Effector CD8-positive, alpha-beta T cell (primary cell): Measurements from ENCODE around the gene PELI2.

Experiments
- DNase-seq: peaks from one replicate; lab custom pipeline; 2025; lab: John Stamatoyannopoulos, UW

Gene PELI2

DNA sequence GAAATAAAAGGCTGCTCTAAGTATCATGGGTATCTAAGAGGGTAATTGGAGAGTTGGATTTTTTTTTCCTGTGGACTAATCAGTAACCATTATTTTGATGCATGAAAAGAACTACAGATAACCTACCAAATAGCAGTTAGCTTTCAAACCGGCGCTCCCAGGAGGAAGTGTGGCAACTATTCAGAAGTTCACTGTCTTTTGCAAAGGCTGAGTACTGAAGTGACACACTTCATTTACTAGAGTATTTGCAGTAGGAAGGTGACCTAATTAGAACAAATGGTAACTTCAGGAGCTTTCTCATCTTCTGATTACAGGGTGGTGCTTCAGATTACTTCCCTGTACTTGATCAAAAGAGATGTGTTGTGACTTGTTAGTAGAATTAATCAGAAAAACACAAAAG, 87.7 kb downstream of the PELI2 start:
- no peak for DNase-seq

DNA sequence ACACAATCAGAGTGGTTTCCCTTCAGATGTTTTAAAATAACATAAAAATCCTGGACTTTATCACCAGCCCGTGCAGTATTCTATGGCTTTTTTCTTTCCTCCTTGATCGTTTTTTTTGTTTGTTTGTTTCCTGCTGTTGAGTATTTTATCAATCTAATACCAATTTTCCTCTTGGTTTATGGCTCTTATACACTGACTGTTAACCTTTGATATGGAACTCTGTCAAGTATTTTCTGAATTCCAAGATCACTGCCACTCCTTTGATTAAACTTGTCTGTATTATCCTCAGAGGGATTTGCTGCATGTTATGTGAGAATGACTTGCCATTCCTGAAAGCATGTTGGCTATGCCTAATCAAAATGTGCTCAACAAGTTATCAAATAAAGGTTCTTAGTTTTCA, 88.4 kb downstream of the PELI2 start:
- no peak for DNase-seq

DNA sequence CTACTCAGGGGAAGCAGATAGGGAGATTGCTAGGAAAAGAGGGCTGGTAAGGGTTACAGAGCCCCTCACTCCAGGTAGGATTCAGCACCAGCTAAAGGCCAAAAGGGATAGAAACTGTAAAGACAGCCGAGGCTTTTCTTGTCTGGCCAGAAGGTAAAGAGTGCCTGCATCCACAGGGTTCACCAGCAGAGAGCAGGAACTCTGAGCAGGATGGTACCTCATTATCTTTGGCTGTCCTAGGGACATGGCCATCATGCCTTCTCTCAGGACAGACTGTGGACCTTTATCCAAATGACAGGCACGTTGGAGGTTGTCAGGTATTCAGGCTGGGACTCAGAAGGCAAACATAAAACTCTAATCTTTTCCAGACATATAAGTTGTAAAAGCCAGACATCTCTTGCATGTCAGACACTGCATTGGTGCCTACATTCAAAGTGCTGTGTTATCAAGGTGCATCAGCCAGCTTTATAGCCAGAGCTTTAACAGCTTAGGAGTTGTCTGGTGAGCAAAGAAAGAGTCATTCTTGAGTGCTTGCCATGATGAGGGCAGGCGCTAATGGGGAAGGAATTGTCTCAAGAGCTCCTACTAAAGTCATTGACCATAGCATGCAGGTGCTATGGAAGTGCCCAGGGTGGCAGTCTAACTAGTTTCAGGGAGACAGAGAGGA, 89.5 kb downstream of the PELI2 start:
- no peak for DNase-seq

DNA sequence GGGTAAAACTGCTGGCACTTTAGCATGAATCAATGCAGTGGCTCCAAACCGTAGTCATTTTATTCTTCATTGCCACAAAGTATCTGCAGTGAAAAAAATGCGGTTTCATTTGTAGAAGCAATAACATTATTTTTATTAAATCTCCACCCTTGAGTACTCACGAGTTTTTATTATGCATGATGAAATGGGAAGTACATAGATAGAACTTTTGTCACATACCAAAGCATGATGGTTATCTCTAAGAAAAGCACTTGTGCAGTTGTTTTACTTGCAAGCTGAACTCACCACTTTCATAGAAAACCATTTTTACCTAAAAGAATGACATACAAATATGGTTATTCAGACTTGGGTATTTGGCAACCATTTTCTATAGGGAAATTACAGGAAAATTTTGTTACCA, 90.3 kb downstream of the PELI2 start:
- no peak for DNase-seq

DNA sequence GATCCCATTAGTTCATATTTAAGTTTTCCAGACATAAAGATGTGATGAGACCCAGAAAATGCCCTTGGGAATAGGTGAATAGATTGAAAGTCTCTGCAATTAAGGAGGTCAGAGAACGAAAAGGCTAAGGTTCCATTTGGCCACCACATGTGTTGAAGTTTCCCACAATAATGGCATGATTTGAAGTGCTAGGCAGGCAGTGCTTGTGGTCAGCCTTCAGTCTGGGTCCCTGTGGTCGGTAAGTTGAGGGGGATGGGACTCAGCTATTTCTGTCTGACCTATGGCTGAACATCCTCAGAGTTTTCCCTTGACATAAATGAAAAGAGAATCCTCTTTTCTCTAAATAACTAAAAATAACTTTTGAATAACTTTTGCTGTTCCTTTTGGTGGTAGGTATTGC, 92.4 kb downstream of the PELI2 start:
- no peak for DNase-seq

DNA sequence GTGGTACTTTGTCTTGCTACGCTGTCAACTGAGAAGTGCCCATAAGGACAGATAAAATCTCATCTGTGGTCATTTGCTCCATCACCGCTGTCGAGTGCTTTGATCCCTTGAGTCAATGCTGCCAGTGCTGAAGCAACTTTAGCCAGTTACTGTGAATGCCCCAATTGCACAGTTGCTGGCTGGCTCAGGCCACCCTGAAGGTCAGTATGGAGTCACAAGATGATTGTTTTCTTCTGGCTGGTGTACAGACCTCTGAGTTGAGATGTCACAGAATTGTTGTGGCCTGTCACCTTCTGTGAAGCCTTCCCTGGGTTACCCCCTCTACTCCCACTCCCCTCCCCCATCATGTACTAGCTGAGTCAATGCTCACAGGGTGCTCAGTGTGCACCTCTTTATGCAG, 92.9 kb downstream of the PELI2 start:
- no peak for DNase-seq

DNA sequence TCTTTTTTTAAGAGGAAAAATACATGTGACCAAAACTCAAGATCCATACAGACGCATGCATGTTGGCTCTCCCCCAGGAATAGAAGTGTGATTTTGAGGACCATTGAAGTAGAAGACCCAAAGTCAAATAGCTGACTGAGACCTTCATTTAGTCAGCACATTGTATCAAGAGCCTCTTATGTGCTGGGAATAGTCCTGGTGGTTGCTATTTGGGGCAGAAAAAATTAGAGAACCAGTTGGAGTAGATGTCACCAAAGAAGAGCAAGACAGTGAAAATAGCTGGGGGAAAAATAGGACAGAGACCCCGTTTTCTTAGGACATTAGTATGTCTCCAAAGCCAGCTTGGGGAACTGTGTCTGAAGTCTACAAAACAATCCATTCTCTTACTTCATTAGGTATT, 93.6 kb downstream of the PELI2 start:
- DNase-seq: no peak

DNA sequence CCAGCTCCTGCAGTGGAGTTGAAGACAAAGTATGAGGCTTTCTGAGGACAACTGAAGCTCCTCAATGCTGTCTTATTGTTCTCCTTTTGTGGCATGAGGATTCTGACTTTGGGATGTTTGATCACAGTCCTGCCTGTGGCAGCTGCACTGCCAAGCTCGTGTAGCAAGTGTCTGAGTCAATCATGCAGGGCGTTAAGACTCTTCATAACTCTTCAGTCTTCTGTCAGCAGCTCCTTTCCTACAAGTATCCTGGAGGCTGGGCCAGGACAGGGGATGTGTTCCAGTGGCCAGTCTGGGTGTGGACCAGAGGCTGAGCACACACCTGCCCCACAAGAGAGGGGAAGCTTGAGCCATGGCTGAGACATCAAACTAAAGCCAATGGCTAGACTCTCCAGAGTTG, 94.3 kb downstream of the PELI2 start:
- DNase-seq: no peak

DNA sequence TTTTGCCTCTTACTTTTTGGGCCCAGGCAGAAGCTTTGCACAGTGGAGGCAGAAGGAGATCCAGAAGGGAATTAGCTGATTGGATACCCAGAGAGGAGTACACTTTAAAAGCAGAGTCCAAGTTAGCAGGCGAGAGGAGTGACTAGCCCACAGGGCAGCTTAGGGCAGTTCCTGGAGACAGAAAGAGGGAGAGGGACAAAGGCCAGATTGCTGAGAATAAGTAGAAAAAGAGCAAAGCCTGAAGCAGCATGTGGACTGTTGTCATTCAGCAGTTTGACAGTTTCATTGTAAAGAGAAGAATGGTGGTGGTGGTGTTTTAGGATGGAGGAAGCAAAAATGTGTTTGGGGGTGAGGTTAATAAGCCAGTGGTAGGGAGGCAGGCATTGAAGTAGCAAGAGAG, 95.1 kb downstream of the PELI2 start:
- DNase-seq: no peak

DNA sequence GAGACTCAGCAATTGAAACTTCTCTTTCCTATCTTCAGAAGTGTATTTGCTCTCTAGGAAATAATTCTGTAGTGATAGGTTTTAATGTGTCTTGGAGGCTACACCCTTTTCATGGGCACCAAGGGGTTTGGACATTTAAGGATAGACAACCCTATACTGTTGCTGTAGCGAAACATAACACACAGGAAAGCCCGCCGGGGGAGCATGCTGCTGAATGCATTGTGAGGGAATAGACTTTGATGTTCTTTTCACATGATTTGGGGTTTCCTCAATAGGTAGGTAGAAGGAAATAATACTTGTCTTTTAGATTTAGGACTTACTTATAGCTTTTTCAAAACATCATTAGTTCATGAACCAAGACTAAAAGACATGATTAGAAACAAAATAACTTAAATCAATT, 97.0 kb downstream of the PELI2 start:
- no peak for DNase-seq

DNA sequence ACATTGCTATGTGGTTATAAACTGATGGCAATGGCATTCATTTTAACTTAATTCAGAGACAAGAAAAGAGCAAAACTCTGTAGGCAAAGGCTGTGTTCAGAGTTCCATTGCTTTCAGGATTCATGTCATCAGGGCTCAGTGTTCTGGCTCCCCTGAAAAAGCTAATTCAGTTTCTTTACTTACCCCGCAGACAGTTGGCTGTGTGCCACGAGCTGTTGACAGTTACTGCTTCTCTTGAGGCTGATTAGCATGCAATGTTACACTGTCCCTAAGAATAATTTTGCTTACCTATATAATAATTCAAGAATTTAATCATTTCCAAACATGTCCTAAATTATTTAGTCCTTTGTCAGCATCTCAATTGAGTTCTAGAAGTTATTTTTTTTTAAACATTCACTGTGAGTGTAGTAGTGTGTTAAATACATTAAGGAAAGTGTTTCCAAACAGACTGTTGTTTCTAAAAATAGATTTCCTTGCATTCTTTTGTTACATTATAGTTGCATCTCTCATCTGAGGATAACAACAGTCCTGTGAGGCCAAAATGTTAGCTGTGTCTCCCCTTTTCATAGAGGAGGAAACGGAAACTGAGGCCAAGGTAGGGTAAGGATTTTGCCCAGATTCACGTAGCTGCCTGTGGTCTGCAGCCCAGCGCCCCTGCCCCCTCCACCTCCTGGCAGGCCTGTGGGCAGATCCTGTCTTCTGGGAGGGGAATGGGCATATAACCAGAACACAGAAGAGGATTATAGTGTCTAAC, 98.6 kb downstream of the PELI2 start:
- DNase-seq: no peak

DNA sequence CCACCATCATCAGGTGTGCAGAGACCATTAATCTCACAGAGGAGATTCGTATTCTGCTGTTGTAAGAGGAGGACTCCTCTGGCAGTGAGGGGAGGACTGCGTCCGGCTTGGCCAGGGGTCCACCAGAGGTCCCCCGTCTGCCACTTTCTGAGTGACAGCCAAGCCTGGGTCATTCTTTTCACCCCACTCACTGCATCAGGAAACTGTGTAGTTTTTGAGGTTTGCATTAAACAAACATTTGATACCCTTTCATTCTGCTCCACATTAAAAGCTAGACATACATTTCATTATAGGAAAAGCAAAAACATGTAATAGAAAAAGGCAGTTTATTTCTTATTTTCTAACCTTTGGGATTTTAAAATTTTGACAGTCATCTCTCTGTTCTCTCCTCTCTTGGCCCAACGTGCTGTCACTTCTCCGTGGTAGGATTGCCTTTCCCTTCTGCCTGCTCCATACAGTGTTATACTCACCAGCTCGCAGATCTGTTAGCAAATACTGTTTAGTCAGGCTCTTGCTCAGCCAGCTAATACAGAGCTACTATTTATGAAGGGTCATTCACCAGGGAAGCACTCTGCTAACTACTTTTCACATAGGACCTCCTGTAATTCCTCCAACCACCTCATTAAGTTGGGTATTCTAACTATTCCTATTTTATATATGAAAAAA, 99.3 kb downstream of the PELI2 start:
- DNase-seq: no peak

DNA sequence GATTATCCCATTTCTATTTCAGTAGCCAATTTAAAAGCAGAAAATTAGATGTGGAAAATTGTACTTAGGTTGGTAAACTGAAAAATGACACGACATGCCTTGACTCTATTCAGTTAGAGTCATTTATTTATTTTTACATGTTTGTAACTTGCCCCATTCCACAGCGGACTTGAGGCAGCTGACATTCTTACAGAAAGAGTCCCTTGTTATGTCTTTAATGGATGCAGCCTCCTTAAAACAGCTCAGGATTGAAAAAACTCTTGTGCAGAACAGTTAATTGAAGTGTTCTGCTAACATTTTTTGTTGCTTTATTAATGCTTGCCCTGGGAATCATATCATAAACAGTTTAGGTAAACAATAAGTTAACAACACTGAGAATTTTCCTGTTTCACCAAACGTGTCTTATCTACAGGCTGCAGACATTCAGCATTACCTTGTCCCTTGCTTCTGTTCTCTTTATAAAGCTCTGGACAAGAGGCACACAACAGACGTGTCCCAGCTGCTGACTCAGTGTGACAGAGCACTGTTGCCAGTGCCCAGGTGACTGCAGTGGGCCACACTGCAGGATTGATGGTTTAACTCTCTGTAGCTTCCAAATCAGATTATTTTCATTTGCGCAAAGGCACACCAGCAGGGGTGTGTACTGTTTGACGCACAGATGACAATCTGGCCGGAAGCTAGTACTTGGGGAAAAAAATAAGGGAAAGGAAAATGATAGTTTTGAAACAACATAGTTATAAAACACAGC, 101.6 kb downstream of the PELI2 start:
- no peak for DNase-seq

DNA sequence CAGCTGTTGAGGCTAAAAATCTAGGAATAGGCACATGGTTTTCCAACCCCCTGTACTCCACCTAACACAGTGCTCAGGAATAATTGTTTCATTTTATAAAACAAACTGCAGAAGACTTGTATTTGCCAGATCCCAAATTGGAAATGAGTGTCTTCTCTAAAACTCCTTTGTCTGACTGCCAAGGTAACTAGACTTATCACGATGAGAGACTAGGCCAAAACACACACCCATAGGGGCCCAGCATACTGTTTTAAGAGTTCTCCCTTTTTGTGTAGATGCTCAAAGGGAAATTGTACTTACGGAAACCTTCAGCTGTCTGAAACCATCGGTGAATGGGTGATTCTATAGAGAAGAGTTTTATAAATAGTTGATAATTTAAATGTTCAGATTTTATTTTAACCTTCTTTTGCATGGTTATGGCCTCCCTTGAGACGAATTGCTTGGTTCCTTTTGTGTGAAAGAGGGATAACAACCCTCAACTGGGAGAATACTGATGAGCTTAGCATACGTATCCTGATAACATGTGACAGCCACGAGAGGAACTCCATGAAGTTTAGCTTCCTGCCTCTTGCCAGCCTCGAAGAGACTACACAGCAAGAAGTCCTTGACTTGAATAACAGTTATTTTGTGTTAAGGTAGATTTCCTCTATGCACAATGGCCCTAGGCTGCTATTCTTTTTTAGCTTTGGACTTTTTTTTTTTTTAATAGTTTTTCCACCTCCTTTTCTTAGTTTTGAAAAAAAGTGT, 103.3 kb downstream of the PELI2 start:
- DNase-seq: no peak

DNA sequence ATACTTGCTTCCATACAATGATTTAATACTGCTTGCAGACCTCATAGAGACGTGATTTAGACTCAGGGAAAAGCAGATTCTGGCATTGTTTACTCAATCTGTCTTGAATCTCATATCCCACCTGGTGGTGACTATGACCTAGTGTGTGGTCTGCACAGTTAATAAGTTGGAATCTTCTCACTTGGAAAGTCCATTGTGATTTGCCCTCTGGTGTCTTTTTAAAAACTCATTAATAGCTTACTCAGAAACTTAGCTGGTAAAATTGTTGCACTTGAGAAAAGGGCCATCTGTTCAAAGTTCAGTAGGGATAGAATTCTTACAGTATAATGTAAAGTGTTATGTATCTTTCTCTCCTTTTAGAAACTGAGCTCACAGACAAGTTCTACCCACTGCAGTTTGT, 106.0 kb downstream of the PELI2 start:
- DNase-seq: no peak

DNA sequence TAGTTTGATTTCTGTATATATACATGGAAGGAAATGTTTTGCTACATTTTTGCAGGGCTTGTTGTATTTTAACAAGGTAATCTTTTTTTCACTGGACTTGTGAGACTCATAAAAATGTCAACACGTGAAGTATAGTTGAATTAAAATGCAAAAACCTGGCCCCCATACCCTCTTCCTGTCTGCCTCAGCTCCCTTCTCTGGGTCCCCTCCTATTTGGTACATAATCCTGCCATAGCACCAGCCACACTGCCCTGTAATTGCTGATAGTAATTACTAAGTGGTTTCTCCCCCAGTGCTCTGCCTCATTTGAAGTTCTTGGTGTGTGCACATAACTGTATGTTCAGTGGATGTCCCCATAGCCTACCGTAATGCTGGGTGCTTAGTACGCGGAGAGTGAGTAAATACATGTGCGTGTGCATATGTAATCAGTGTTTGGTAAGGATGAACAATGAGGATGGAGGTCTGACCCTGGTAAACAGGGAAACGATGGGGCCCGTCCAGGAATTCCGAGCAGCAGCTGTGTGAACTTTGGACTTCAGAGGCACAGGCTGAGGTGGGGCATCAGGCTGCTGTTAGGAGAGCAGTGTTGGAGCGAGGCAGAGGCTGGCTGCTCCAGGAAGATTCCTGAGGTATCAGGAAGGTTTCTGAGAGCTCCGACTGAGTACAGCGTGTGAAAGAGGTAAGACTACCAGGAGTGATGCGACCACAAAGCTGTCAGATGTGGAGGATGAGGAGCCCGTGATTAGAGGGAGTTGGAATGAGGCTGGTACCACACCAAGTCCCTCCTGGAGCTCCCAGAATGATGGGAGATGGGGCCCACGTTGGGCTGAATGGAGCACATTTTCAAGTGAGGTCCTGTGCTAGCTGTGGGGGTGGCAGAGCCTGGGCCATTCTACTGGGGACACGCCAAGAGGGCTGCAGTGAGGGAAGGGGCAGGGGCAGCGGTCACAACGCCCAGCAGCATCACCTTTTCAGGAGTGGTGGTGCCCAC, 106.8 kb downstream of the PELI2 start:
- DNase-seq: no peak

DNA sequence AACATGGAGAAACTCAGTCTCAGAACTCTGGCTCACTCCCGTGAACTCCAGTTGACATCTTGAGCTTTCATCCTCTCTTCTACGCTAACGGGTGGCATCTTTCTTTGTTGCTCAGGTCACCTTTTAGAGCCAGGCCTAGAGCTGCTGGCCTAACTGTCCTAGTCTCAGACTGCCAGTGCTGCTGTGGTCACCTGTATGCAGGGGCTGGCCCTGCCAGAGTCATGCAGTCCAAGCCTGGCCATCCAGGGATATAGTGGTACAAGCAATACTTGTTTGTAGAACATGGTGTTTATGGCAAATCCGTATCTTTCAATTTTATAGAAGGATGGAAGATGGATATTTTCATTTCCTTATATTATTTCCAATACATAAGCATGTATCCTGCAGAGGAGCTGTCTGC, 117.2 kb downstream of the PELI2 start:
- DNase-seq: no peak

DNA sequence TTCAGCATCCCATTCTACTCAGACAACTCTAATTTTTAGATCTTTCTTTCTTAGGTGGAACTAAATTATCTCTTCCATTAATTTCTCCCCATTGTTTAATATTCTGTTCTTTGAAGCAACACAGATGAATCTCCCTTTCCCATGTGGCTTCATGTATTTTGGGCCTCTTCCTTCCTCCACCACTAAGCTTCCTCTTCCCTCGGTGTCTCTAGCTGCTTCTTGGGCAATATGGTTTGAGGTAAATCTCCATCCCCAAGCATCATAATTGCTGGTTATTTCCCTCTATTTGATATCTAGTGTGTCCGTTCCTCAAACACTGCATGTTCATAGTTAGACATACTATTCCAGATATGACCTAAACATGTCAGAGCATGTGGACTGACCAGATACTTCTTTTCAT, 119.2 kb downstream of the PELI2 start:
- no peak for DNase-seq

DNA sequence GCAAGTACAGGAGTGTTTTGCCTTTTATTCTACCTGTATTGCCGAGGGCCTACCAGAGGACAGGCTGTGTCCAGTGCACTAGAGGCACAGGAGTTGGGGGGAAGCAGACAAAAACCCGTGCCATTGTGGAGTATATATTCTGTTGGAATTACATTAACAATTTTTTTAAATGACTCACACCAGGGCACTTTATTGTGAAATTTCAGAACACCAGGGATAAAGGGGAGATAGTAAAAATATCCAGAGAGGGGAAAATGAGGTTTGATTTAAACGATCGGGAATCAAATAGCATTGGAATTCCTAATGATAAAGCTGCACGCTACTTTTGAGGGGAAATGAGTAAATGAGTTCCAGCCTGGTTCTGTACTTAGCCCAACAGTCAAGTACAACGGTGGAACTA, 123.2 kb downstream of the PELI2 start:
- DNase-seq: no peak

DNA sequence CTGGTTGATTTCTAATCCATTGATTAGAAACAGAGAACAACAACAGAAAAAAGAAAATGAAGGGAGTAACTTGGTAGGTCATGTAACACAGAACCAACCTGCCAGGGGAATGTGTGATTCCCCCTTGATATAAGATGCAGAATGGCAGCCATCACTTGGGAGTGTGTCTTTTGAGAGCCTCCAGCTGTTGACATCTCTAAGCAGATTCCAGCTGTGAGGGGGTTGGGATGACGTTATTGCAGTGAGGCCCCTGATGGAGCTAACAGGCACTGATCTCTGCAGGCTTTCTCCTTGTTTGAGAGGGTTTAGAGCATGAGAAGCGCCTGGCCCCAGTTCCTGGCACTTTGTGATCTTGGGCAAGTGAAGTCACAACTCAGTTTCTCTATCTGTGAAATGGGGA, 124.9 kb downstream of the PELI2 start:
- no peak for DNase-seq
